Stimulated activated naive CD4-positive, alpha-beta T cell treated with Interleukin-2 at 50 U/mL for 16 hours (primary cell): Measurements from ENCODE around the gene KIAA0825.

ENCODE experiments used
- DNase-seq: peaks from one replicate; lab custom pipeline; 2025; lab: John Stamatoyannopoulos, UW

Gene KIAA0825

GRCh38 chr5:94312298-94312697, 306.1 kb downstream of the KIAA0825 start:
- no peak for DNase-seq

GRCh38 chr5:94310833-94311232, 307.6 kb downstream of the KIAA0825 start:
- no peak for DNase-seq

- DNase-seq = no peak
Measured at GRCh38 chr5:94309141-94309540, 309.3 kb downstream of the KIAA0825 start.

- no peak for DNase-seq
Measured at GRCh38 chr5:94308442-94308841, 310.0 kb downstream of the KIAA0825 start.

GRCh38 chr5:94304146-94304545, 314.3 kb downstream of the KIAA0825 start:
- no peak for DNase-seq

- DNase-seq = no peak
Measured at GRCh38 chr5:94288937-94289336, 329.5 kb downstream of the KIAA0825 start.

GRCh38 chr5:94285984-94286383, 332.4 kb downstream of the KIAA0825 start:
- DNase-seq = no peak

- DNase-seq = no peak
Measured at GRCh38 chr5:94283093-94283492, 335.3 kb downstream of the KIAA0825 start.

- DNase-seq = no peak
Measured at GRCh38 chr5:94281236-94281801, 337.1 kb downstream of the KIAA0825 start.

GRCh38 chr5:94276751-94277150, 341.7 kb downstream of the KIAA0825 start:
- DNase-seq = no peak

- DNase-seq = no peak
Measured at GRCh38 chr5:94276048-94276447, 342.4 kb downstream of the KIAA0825 start.

- no peak for DNase-seq
Measured at GRCh38 chr5:94274707-94275106, 343.7 kb downstream of the KIAA0825 start.

GRCh38 chr5:94268226-94268625, 350.2 kb downstream of the KIAA0825 start:
- no peak for DNase-seq

GRCh38 chr5:94267350-94267899, 351.0 kb downstream of the KIAA0825 start:
- DNase-seq = no peak

GRCh38 chr5:94266170-94266569, 352.2 kb downstream of the KIAA0825 start:
- DNase-seq = no peak

GRCh38 chr5:94263068-94263467, 355.3 kb downstream of the KIAA0825 start:
- no peak for DNase-seq

- no peak for DNase-seq
Measured at GRCh38 chr5:94260096-94260495, 358.3 kb downstream of the KIAA0825 start.

- no peak for DNase-seq
Measured at GRCh38 chr5:94254214-94254613, 364.2 kb downstream of the KIAA0825 start.

GRCh38 chr5:94250985-94251384, 367.4 kb downstream of the KIAA0825 start:
- DNase-seq = no peak

- no peak for DNase-seq
Measured at GRCh38 chr5:94249430-94249829, 369.0 kb downstream of the KIAA0825 start.

- no peak for DNase-seq
Measured at GRCh38 chr5:94248175-94248875, 370.1 kb downstream of the KIAA0825 start.

- no peak for DNase-seq
Measured at GRCh38 chr5:94245608-94246007, 372.8 kb downstream of the KIAA0825 start.

- DNase-seq = no peak
Measured at GRCh38 chr5:94244921-94245320, 373.5 kb downstream of the KIAA0825 start.

GRCh38 chr5:94243612-94244011, 374.8 kb downstream of the KIAA0825 start:
- DNase-seq = no peak
